ENCODE data around the gene HECA.
"Not testable (repeated sequence)": the region's sequence is repeated elsewhere in the genome, so short reads cannot be mapped to it uniquely, and the experiment has no call there.

Gene HECA

GRCh38 chr6:139161817-139162284 lies 27.0 kb downstream of the HECA start:
- DNase-seq, result peak; percentile 69 to 81 (median 81)

- DNase-seq, result peak in 1 of 3 donors; percentile 27
These were observed 29.1 kb downstream of the HECA start for GRCh38 chr6:139164001-139164400.

- peak in 2 of 3 donors; percentile 19 to 40 for DNase-seq
These were observed 30.4 kb downstream of the HECA start for GRCh38 chr6:139165324-139165723.

GRCh38 chr6:139166238-139166955 lies 31.5 kb downstream of the HECA start:
- DNase-seq, result no peak

GRCh38 chr6:139166956-139167313 lies 32.1 kb downstream of the HECA start:
- no peak for DNase-seq

- DNase-seq, result no peak
These were observed 37.3 kb downstream of the HECA start for GRCh38 chr6:139172151-139172550.

- no peak for DNase-seq
These were observed 37.7 kb downstream of the HECA start for GRCh38 chr6:139172567-139172966.

- peak; percentile 30 to 47 (median 40) for DNase-seq
These were observed 38.3 kb downstream of the HECA start for GRCh38 chr6:139173172-139173571.

GRCh38 chr6:139173822-139174221 lies 38.9 kb downstream of the HECA start:
- no peak for DNase-seq

GRCh38 chr6:139174961-139175360 lies 40.1 kb downstream of the HECA start:
- peak; percentile 15 to 54 (median 47) for DNase-seq

- peak; percentile 21 to 56 (median 47) for DNase-seq
These were observed 40.6 kb downstream of the HECA start for GRCh38 chr6:139175389-139175948.

GRCh38 chr6:139181236-139181635 lies 46.4 kb downstream of the HECA start:
- DNase-seq, result no peak

- DNase-seq, result peak; percentile 78 to 91 (median 88)
These were observed 49.2 kb downstream of the HECA start for GRCh38 chr6:139184047-139184446.

- no peak for DNase-seq
These were observed 49.6 kb downstream of the HECA start for GRCh38 chr6:139184459-139184858.

GRCh38 chr6:139186242-139186641 lies 51.4 kb downstream of the HECA start:
- no peak for DNase-seq

- DNase-seq, result no peak
These were observed 51.8 kb downstream of the HECA start for GRCh38 chr6:139186692-139187091.

- no peak for DNase-seq
These were observed 52.6 kb downstream of the HECA start for GRCh38 chr6:139187489-139187888.

- no peak for DNase-seq
These were observed 54.8 kb downstream of the HECA start for GRCh38 chr6:139189665-139190064.

GRCh38 chr6:139194740-139195139 lies 59.9 kb downstream of the HECA start:
- no peak for DNase-seq

GRCh38 chr6:139198529-139199288 lies 63.8 kb downstream of the HECA start:
- DNase-seq, result no peak

GRCh38 chr6:139201378-139201777 lies 66.5 kb downstream of the HECA start:
- DNase-seq, result no peak

GRCh38 chr6:139204978-139205377 lies 70.1 kb downstream of the HECA start:
- DNase-seq, result no peak

GRCh38 chr6:139205843-139206242 lies 71.0 kb downstream of the HECA start:
- DNase-seq, result no peak

GRCh38 chr6:139210766-139211165 lies 75.9 kb downstream of the HECA start:
- DNase-seq, result not testable (repeated sequence)

Measured in suppressor macrophage treated with lipopolysaccharide for 1 hour (primary cell).